HG03558 (cell line): Measurements from ENCODE around the gene SLC4A8.

Experiments
- ATAC-seq: cut with Tn5 transposase; IDR thresholded peaks from one replicate; pipeline ENCODE4 v1.9.1; 2021; ENCODE audit warnings: moderate number of reproducible peaks; ENCODE audit not compliant: unreplicated experiment; ENCODE audit errors: extremely low read depth

SLC4A8 gene

GRCh38 chr12:51393676-51394545 is 30.7 kb upstream of the SLC4A8 start:
- no peak for ATAC-seq

GRCh38 chr12:51395283-51396230 is 29.1 kb upstream of the SLC4A8 start:
- no peak for ATAC-seq

GRCh38 chr12:51397670-51398069 is 27.0 kb upstream of the SLC4A8 start:
- ATAC-seq = no peak

GRCh38 chr12:51399891-51400290 is 24.7 kb upstream of the SLC4A8 start:
- ATAC-seq = no peak

GRCh38 chr12:51401020-51401419 is 23.6 kb upstream of the SLC4A8 start:
- ATAC-seq = no peak

- ATAC-seq = no peak
Observed at GRCh38 chr12:51401486-51401885, 23.1 kb upstream of the SLC4A8 start.

GRCh38 chr12:51401900-51402299 is 22.7 kb upstream of the SLC4A8 start:
- ATAC-seq = no peak

- no peak for ATAC-seq
Observed at GRCh38 chr12:51403159-51403558, 21.5 kb upstream of the SLC4A8 start.

- no peak for ATAC-seq
Observed at GRCh38 chr12:51403681-51404136, 20.9 kb upstream of the SLC4A8 start.

GRCh38 chr12:51404627-51405026 is 20.0 kb upstream of the SLC4A8 start:
- no peak for ATAC-seq

GRCh38 chr12:51405801-51406207 is 18.8 kb upstream of the SLC4A8 start:
- no peak for ATAC-seq

- ATAC-seq = no peak
Observed at GRCh38 chr12:51406290-51406689, 18.3 kb upstream of the SLC4A8 start.

- no peak for ATAC-seq
Observed at GRCh38 chr12:51406859-51407258, 17.8 kb upstream of the SLC4A8 start.

- ATAC-seq = no peak
Observed at GRCh38 chr12:51407604-51408003, 17.0 kb upstream of the SLC4A8 start.

- ATAC-seq = no peak
Observed at GRCh38 chr12:51409846-51410245, 14.8 kb upstream of the SLC4A8 start.

GRCh38 chr12:51413149-51413548 is 11.5 kb upstream of the SLC4A8 start:
- no peak for ATAC-seq

- no peak for ATAC-seq
Observed at GRCh38 chr12:51413791-51414190, 10.8 kb upstream of the SLC4A8 start.

- ATAC-seq = no peak
Observed at GRCh38 chr12:51415931-51416330, 8.7 kb upstream of the SLC4A8 start.

GRCh38 chr12:51417826-51418225 is 6.8 kb upstream of the SLC4A8 start:
- no peak for ATAC-seq

- ATAC-seq = no peak
Observed at GRCh38 chr12:51419425-51420193, 5.0 kb upstream of the SLC4A8 start.
